Measurements from ENCODE around the gene PEX12.

- TF ChIP-seq JUN (IDR thresholded peaks at IDR 0.05; ENCODE audit: borderline replicate concordance, insufficient read depth, insufficient read length, low read depth) = no peak
- TF ChIP-seq CTCF (IDR thresholded peaks at IDR 0.05; ENCODE audit: extremely low read depth in 1 of 2, insufficient read depth in 1 of 2, low read depth in 1 of 2, low read length in 2 of 2) = no peak
- TF ChIP-seq MAX (IDR thresholded peaks at IDR 0.05; ENCODE audit: insufficient read depth, insufficient read length) = no peak
- no peak for TF ChIP-seq MYC (IDR thresholded peaks at IDR 0.05; ENCODE audit: low read depth, low read length)
- TF ChIP-seq EZH2 (IDR thresholded peaks at IDR 0.05; ENCODE audit: borderline replicate concordance, low read depth, low read length, severe bottlenecking) = no peak
Observed at GRCh38 chr17:35568561-35568960, 9.8 kb downstream of the PEX12 start.
